ENCODE data around the gene BARHL1.
A peak's percentile ranks its signal among the peaks of the same experiment; 100 is the strongest.
"Not testable (repeated sequence)": the region's sequence is repeated elsewhere in the genome, so short reads cannot be mapped to it uniquely, and the experiment has no call there.

The BARHL1 gene

DNA sequence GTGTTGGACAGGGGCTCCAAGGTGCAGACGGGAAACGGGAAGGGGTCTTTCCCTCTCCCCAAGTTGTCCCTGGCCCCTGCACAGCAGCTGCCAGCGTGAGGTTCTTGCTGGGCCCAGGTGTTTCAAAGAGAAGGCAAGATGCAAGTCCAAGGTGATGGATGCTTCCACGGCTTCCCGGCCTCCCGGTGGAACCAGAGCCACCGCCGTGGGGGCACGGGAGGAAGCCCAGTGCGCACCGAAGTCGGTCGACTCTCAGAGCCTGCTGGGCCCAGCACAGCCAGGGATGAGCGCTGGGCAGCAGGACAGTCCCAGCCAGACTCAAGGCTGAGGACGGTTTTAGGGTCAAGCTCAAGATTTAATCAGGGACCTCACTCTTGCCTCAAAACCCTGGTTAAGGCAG lies 25.2 kb upstream of the BARHL1 start:
- DNase-seq, result no peak

DNA sequence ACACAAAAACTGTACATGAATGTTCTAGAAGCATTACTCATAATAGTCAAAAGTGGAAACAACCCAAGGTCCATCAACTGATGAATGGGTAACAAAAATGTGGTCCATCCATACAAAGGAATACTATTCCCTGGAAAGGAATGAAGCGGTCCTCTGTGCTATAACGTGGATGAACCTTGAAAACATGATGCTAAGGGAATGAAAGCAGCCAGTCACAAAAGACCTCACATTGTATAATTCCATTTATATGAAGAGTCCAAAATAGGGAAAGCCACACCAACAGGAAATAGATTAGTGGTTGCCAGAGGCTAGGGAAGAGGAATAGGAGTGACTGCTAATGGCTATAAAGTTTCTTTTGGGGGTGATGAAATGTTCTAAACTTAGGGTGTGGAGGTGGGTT lies 22.7 kb upstream of the BARHL1 start:
- DNase-seq, result no peak

DNA sequence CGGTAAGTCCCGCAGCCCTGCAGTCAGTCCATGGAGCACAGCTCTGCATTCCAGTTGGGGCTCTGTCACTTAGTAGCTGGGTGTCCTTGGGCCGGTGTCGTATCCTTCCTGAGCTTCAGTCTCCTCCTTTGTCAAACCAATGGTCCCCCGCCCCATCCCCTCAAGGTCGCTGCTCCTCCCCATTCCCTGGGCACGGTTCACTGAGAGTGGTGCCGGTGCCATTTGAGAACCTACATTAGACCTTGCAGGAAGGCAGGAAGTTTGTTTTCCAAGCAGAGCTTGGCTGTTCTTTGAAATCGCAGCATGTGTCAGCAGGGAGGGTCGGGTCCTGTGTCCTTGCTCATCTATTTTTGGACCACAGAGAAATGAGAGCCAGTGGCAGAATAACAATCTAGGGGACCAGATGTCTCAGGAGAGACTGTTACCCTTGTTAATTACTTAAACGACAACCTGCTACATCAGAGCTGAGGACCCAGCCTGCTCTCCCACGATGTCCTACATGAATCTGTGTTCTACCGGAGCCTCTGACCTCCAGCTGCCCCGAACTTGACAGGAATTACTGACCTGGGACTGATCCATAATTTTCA lies 21.7 kb upstream of the BARHL1 start:
- no peak for DNase-seq

DNA sequence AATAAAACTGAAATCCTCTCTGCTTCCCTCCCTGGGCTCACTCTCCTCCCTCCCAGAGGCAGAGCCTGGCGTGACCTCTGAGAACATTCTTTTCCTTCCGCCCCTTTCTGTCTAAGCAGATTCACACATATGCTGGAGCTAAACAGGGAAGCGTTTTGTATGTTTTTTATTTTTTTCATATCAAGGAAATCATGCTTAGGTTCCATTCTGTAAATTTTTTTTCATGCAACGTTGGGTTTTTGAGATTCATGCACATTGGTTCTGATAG lies 20.2 kb upstream of the BARHL1 start:
- DNase-seq, result no peak

DNA sequence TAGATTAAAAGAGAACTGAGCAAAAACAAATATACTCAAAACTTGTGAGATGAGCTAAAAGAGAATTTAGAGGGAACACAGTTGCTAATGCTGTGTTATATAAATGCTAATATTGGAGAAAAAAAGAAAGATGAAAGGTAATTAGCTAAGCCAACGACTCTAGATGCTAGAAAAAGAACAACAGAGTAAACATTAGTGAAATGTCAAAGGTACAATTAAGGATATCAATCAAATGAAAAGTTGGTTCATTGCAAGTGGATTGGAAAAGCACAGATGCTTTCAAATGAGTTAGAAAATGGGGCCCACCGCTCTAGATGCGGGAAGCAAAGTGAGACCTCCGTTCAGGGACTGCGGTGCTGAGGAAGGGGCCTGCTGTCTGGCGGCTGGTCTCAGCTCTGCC lies 17.9 kb upstream of the BARHL1 start:
- DNase-seq, result no peak

DNA sequence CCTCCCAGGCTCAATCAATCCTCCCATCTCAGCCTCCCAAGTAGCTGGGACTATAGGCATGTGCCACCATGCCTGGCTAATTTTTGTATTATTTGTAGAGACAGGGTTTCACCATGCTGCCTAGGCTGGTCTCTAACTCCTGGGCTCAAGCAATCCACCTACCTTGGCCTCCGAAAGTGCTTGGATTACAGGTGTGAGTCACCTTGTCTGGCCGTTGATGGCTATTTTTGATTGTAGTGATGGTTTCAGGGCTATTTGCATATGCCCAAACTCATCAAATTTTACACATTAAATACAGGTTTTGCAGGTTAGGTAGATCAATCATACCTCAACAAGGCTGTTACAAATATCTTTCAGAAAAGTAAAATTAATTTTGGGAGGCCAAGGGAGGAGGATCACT lies 13.6 kb upstream of the BARHL1 start:
- DNase-seq, result not testable (repeated sequence)

DNA sequence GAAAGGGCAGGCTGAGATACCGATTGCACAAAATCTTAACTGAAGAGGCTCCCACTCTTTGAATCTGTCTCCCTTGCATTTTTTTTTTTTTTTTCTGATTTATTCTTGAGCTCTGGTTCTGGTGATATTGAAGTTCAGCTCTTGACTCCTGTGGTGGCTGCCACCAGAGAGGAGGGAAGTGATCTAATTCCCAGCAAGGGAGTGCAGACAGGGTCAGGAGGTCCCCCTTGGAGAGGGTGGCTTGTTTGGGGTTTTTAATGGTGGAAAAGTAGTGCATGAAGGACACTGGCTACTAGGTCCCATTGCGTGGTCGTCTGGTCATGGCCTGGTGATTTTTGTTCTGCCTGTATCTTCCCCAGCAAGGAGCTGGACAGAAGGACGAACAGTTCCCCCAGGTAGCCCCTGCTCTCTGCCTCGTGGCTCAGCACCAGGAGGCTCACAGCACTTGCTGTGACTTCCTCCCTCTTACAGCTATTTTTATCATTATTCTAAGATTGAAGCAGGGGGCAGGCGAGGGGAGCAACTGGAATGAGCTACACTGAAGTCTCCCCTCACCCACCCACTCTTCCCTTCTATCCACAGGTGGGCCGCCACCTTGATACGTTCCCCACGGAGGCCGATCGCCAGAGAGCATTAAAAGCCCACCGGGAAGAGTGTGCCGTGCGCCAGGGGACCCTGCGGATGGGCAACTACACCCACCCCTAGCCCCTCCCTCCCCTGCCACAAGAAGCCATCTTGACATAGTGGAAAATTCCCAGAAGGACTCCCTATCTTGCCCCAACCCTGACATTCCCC lies 10.4 kb upstream of the BARHL1 start:
- DNase-seq, result no peak

DNA sequence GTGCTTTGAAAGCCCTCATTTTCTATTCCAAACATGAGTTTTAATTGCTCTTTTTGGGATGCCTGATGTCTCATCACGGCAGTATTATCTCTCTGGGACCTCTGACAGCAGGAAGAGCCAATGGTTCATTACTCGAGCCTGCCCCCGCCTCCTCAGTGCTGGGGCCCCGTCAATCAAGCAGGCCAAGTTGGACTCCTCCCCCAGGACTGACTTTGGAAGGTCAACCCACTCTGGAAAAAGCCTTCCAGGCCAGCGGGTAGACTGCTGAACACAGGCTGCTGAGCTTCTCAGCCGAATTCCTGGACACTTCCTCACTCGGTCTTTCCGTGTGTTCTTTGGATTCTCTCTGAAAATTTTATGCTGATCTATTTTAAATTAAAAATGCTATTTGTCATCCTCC lies 9.5 kb upstream of the BARHL1 start:
- DNase-seq, result no peak

DNA sequence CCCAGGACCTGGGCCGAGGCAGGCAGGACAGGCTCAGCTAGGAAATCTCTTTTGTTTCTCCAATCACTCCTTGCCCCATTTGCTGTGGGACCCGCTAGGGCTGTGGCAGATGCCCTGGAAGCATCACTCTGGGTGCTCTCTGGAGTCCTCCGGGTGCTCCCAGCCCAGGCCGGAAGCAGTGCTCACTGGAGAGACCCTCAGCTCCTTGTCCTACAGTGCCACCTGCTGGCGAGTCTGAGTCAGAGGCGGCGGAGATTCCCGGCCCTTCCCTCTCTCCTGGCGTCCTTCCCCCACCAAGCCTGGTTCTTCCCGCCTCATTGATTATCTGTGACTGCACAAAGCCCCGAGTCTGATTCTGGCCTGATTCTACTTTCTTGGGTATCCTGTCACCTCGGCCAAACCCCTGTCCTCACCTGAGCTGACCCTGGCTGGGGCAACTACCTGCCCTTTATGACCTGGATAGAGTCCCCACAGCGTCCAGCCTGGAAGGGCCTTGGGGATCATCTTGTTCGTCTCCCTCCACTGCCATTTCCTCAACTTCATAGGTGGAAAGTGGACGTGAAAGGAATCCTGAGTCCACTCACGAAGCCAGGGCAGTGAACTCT lies 7.3 kb upstream of the BARHL1 start:
- peak; percentile 50 for DNase-seq

DNA sequence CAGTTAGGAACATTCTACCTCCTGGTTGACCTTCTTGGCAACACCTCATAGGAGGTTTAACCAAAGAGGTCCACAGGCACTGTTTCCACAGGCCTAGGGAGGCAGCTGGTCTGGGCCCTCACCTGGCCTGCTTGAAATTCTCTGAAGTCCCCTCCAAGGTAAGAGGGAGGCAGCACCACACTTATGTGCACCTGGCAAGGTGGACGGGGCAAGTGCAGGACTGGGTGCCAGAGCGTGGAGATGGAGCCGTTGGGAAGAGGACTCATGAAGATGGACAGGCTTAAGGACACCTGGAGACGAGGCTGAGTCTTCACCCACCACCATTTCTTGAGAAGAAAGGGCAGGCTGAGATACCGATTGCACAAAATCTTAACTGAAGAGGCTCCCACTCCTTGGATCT lies 6.6 kb upstream of the BARHL1 start:
- DNase-seq, result no peak

DNA sequence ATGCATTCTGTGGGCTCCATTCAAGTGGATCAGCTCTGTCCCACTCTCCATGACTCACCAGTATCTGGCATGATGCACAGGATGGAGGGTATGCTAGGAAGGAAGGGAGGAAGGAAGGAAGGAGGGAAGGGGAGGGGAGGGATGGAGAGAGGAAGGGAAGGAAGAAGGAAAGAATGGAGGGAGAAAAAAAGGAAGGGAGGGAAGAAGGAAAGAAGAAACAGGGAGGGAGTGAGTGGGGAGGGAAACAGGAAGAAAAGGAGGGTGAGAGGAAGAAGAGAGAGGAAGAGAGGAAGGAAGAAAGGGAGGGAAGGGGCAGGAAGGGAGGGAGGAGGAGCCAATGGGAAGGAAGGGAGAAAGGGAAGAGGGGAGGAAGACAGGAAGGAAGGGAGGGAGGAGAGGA lies 5.3 kb upstream of the BARHL1 start:
- DNase-seq, result no peak

DNA sequence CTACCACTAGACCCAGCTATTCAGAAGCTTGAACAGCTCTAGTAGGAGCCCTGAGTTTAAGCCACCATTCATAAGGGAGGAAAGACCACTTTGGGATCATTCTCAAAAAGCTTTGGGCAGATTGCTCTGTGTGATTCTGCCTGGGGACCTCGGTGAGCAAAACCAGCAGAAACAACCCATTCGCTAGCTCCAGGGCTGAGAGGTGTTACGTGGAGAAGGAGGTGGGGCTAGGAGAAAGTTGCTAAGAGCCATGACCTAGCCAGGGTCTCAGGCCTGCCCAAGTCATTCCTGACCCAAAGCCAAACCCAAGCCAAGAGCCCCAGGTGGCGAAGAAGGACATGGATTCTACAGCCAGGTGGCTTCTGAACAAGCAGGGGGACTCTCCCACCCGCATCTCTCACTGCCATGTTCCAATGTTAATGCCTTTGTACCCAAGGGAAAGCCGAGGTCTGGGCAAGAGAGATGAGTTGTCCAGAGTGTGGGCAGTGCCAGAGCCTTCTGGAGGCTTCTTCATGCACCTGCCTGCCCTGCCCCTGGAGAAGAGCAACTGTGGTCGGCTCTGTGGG lies 4.0 kb upstream of the BARHL1 start:
- no peak for DNase-seq

DNA sequence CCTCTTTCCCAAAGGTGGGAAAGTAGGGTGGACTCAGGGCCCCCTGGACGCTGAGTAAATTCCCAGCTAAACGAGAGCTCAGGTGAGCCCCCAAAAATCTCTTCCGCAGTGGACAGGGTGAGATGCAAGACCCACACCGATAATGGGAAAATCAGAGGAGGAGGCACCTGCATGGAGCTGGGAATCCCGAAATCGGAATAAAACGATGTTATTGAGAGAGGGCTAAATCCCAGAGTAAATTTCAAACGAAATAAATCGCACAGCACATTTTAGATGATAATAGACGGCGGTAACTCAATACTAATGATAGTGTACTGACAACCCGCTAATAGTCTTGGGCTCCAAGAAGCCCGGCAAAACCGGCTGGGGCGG lies 3.0 kb upstream of the BARHL1 start:
- no peak for DNase-seq

DNA sequence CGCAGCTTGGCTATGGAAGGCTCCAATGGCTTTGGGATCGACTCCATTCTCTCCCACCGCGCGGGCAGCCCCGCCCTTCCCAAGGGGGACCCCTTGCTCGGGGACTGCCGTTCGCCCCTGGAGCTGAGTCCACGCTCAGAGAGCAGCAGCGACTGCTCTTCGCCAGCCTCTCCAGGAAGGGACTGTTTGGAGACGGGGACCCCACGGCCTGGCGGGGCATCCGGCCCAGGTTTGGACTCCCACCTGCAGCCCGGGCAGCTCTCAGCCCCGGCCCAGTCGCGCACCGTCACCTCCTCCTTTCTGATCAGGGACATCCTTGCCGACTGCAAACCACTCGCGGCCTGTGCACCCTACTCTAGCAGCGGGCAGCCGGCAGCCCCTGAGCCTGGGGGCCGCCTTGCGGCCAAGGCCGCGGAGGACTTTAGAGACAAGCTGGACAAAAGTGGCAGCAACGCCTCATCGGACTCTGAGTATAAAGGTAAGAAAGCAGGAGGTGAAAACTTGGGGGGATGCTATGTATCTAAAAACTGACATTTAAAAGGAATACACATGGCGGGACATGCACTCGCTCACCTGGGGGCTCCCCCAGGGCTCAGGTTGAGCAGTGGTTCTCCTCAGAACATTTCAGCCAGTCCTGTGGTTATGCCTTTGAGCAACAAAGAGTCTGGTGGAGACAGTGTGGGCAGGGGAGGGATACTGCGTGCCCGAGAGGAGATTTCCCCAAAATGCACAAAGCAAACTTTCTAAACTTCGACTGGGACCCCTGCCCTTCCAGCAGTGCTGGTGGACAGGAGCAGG lies 579 bp downstream of the BARHL1 start:
- DNase-seq, result no peak

DNA sequence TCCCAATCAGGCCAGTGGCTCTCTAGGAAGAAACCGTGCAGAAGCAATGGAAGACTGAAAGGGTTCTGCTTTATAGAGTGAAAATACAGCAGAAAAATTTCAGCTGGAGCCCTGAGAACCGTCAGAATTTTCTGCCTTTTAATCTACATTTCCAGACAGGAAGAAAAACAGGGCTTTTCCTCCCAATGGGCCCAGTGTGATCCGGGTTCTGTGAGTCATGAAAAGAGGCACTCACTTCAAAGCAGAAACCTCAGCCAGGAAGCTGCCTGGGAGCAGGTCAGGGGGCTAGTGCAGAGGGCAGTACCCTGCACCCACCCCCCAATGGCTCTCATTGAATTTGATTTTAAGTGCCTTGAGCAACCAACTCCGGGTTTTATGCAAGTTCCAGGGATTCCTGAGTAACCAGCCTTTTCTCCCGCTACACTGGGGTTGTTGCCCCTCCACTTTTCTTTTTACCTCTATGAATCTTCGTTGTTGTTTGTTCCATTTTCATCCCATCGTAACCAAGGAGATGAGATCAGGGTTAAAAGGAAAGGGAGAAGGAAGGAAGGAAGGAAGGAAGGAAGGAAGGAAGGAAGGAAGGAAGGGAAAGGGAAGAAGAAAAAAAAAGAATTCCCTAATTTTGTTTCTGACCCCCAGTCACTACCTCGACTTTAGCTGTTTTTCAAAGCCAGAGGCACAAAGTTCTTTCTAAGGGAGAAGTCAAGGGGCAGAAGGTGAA lies 1.3 kb downstream of the BARHL1 start:
- DNase-seq, result no peak

DNA sequence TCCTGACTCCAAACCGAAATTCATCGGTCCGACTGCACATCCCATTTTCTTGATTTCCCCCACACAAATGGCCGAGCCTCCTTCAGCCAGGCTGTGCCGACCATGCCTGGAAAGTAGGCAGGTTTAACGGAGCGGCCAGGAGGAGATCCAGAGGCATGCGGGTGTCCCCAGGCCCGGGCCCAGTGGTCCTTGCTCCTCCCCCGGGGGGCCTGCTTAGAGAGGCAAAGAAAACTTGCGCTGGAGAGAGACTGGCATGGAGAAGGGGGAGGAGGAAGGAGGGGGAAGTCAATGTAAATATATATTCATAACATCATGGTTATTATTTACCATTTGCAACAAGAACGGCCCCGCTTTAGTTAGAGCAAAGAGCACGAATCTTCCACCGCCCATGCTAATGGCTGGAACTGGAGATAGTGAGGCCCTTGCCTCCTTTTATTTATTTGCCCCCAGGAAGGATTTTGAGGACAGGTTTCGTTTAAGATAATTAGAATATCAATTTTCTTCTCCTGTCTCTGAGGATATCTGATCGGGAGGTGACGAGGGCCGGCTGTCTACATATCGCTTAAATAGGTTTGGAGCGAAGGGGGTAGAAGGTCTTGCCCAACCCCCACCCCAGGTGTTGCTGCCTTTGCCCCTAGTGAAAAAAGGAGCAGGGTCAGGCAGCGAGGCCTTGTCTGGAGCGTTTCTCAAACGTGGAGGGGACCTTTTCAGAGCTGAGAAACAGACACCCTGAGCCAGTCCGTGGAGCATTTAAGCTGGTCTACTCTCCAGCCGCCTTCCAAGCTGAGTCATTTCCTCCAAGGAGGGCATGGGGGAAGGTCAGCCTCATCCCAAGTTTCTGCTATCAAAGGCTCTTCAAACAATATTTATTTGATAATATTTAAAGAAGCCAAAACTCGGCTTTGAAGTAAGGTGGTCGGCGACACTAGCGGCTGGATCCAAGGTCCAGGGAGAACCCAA lies 2.5 kb downstream of the BARHL1 start:
- no peak for DNase-seq

DNA sequence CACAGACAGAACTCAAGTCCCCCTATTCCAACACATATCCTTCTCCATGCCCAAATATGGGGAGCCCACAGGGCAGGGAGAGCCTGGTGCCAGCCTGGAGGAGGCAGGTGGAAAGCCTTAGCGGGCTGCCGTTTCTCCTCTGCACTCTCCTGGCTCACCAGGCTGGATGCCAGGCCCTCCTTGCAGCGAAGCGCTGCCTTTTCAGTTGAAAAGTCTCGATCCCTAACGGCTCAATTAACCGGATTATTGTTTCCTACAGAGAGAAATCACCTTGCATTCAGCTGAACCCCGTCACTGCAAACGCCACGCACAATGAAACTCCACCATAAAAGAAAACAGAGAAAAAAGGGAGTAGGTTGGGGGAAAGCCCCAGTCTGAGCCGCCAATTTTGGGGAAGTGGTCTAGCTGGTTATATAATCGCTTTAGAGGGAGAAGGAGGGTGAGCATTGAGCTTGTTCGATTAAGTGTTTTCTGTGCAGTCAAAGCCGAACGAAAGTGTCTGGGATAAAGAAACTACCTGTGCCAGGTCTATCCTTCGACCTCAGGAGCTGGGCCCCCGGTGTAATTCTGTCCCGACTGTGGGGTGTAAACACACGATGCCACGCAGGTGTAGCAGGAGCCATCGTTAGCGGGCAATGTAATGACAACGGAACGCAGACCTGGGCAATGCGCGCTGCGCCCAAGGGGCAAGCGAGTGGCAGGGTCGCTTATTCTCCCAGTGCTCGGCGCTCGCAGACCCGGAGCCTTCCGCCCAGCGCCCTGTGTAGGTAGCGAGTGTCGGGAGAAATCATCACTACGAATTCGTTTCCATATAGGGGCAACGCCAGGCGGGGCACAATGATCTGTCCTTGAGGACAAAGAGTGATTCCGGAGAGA lies 3.8 kb downstream of the BARHL1 start:
- no peak for DNase-seq

DNA sequence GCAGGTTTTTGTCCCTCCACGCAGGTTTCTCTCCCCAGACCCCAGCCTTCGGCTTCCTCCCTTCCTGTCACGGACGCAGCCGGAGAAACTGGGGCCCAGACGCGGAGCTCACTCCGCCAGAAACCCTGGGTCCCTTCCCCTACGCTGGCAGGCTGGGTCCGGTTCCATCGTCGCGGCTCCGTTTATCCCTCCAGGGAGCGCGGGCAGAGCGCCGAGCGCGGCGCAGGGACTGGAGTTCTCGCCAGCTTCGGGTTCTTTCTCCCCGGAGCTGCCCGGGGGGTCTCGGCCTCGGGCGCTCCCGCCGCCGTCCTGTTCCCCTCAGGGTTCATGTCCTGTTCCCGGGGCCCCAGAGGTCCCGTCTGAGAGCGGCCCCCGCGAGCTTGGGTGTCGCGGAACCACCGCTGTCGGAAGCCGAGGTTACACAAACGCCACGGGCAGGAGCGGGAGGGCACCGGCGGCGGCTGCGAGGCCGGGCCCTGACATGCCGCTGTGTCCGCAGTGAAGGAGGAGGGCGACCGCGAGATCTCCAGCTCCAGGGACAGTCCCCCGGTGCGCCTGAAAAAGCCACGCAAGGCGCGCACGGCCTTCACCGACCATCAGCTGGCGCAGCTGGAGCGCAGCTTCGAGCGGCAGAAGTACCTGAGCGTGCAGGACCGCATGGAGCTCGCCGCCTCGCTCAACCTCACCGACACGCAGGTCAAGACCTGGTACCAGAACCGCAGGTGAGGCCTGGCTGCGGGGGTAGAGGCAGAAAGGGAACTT lies 4.6 kb downstream of the BARHL1 start:
- no peak for DNase-seq

DNA sequence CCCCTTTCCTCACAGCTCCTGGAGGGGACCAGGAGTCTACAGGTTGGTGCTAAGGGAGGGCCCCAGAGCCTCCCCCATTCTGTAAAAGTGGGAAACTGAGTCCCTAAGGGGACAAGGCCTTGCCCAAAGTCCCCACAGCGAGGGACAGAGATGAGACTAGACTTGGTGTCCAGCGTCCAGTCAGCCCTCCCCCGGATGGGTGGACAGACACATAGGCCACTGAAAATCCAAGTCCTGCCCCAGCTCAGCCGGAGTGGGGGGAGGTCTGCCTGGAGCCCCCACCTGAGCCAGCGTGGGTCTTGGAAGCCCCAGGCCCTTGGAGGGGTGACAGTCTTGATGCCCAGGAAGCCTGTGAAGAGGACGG lies 5.2 kb downstream of the BARHL1 start:
- no peak for DNase-seq

DNA sequence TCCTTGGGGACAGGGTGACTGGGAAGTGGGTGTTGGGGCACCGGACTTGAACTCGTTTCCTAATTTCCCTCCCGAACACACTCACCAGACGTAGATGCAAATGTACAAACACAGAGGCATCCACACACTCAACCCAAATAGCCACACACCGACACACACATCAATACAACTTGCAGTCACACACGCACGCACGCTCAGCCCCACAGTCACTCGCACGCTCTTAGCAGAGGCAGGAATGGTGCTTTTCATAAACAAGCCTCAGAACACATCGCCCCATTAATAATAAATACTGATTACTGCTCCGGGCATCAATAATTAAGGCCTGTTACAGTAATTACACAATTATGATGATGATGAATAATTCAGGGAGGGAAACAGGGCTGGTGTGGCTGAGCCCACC lies 5.7 kb downstream of the BARHL1 start:
- no peak for DNase-seq

Data from CD4-positive, alpha-beta T cell treated with Interleukin-12 subunit alpha and Interleukin-12 subunit beta, for 1 hour (primary cell).